HAP-1 (cell line): Measurements from ENCODE around the gene TAL1.
A peak's percentile ranks its signal among the peaks of the same experiment; 100 is the strongest.

Source experiments
- DNase-seq, 2 experiments: peaks; one replicate each; pipeline ENCODE4 v3.0.0-alpha.2; 2016 to 2020; ENCODE audit warnings: low spot score in 2 of 2
- H3K27me3 ChIP-seq: fragments of 250-450 bp; sonication (Bioruptor Pico); 2 replicates; pipeline ENCODE4 v1.5.1; 2020; ENCODE audit warnings: low read depth, mild to moderate bottlenecking, moderate library complexity
- H3K36me3 ChIP-seq: fragments of 250-450 bp; sonication (Bioruptor Pico); replicated peaks from 2 replicates; pipeline ENCODE4 v1.5.1; 2020; ENCODE audit warnings: mild to moderate bottlenecking
- H3K4me1 ChIP-seq: fragments of 250-450 bp; sonication (Bioruptor Pico); 2 replicates; pipeline ENCODE4 v1.5.1; 2020; ENCODE audit warnings: mild to moderate bottlenecking
- H3K4me3 ChIP-seq: fragments of 250-450 bp; sonication (Bioruptor Pico); 2 replicates; pipeline ENCODE4 v1.5.1; 2020; ENCODE audit warnings: mild to moderate bottlenecking, moderate library complexity
- H3K9me3 ChIP-seq: fragments of 250-450 bp; sonication (Bioruptor Pico); 2 replicates; pipeline ENCODE4 v1.5.1; 2020; ENCODE audit warnings: mild to moderate bottlenecking, moderate library complexity
- in situ Hi-C: fragments of 300-500 bp; cut with MboI; formaldehyde crosslinking; loops from 3 replicates; pipeline ENCODE4 v1.14.3; 2020; ENCODE audit warnings: low sequenced_read_pairs, inconsistent platforms, mixed read lengths

The TAL1 gene

GRCh38 chr1:47238935-47239592 lies 7.0 kb upstream of the TAL1 start:
- H3K9me3 ChIP-seq: no peaks in the 10 kb centered on the region
- no peak overlapping the region for H3K4me3 ChIP-seq
- in situ Hi-C loops: no loop called here
- 0 out of 2 replicates have a peak, but pooled peaks cover 3% of the 10 kb centered on the region for H3K27me3 ChIP-seq
- no peaks in the 10 kb centered on the region for H3K36me3 ChIP-seq
- DNase-seq: no peak
- no peaks in the 10 kb centered on the region for H3K4me1 ChIP-seq

GRCh38 chr1:47235806-47236205 lies 3.8 kb upstream of the TAL1 start:
- in situ Hi-C loops: no loop called here
- no peak for DNase-seq
- no peaks in the 10 kb centered on the region for H3K9me3 ChIP-seq
- peaks cover 5% of the 10 kb centered on the region for H3K4me1 ChIP-seq
- no peaks in the 10 kb centered on the region for H3K36me3 ChIP-seq
- no peak overlapping the region for H3K4me3 ChIP-seq
- peaks cover 13% of the 10 kb centered on the region for H3K27me3 ChIP-seq

GRCh38 chr1:47235241-47235681 lies 3.2 kb upstream of the TAL1 start:
- Histone ChIP-seq H3K27me3 (peaks cover 19% of the 10 kb centered on the region), H3K4me3 (no peak overlapping the region), H3K9me3 (no peaks in the 10 kb centered on the region), H3K4me1 (peaks cover 7% of the 10 kb centered on the region), H3K36me3 (no peaks in the 10 kb centered on the region)
- no peak for DNase-seq
- in situ Hi-C loops: no loop called here

GRCh38 chr1:47233186-47233585 lies 1.2 kb upstream of the TAL1 start:
- Histone ChIP-seq H3K4me1 (peaks cover 11% of the 10 kb centered on the region), H3K36me3 (no peaks in the 10 kb centered on the region), H3K9me3 (no peaks in the 10 kb centered on the region), H3K27me3 (peaks cover 19% of the 10 kb centered on the region), H3K4me3 (no peak overlapping the region)
- in situ Hi-C loops: no loop called here
- DNase-seq: no peak

- DNase-seq: peak; percentile 25 to 43
- no peaks in the 10 kb centered on the region for H3K9me3 ChIP-seq
- in situ Hi-C loops: no loop called here
- peak overlapping the region; percentile 37 for H3K4me3 ChIP-seq
- H3K27me3 ChIP-seq: peaks cover 19% of the 10 kb centered on the region
- H3K36me3 ChIP-seq: no peaks in the 10 kb centered on the region
- H3K4me1 ChIP-seq: peaks cover 19% of the 10 kb centered on the region
These were observed 481 bp downstream of the TAL1 start for GRCh38 chr1:47231301-47232186.

GRCh38 chr1:47230692-47231300 lies 1.2 kb downstream of the TAL1 start:
- in situ Hi-C loops: no loop called here
- peaks cover 24% of the 10 kb centered on the region for H3K4me1 ChIP-seq
- peak; percentile 18 to 59 for DNase-seq
- H3K27me3 ChIP-seq: peaks cover 19% of the 10 kb centered on the region
- H3K4me3 ChIP-seq: peak overlapping the region; percentile 37
- H3K36me3 ChIP-seq: no peaks in the 10 kb centered on the region
- no peaks in the 10 kb centered on the region for H3K9me3 ChIP-seq

- in situ Hi-C loops: no loop called here
- H3K4me1 ChIP-seq: peaks cover 25% of the 10 kb centered on the region
- no peaks in the 10 kb centered on the region for H3K36me3 ChIP-seq
- peaks cover 19% of the 10 kb centered on the region for H3K27me3 ChIP-seq
- no peak for DNase-seq
- H3K4me3 ChIP-seq: peak overlapping the region; percentile 37
- no peaks in the 10 kb centered on the region for H3K9me3 ChIP-seq
These were observed 1.9 kb downstream of the TAL1 start for GRCh38 chr1:47229886-47230691.

GRCh38 chr1:47229031-47229885 lies 2.8 kb downstream of the TAL1 start:
- Histone ChIP-seq H3K27me3 (peaks cover 22% of the 10 kb centered on the region), H3K4me1 (peaks cover 29% of the 10 kb centered on the region), H3K4me3 (peak overlapping the region; percentile 37), H3K9me3 (no peaks in the 10 kb centered on the region), H3K36me3 (no peaks in the 10 kb centered on the region)
- in situ Hi-C loops: no loop called here
- peak; percentile 38 to 54 for DNase-seq

- in situ Hi-C loops: no loop called here
- Histone ChIP-seq H3K27me3 (peaks cover 22% of the 10 kb centered on the region), H3K36me3 (no peaks in the 10 kb centered on the region), H3K4me1 (peaks cover 29% of the 10 kb centered on the region), H3K9me3 (no peaks in the 10 kb centered on the region), H3K4me3 (peak overlapping the region; percentile 37)
- peak; percentile 17 to 22 for DNase-seq
These were observed 3.4 kb downstream of the TAL1 start for GRCh38 chr1:47228644-47229030.

- Histone ChIP-seq H3K4me1 (peaks cover 29% of the 10 kb centered on the region), H3K36me3 (no peaks in the 10 kb centered on the region), H3K27me3 (peaks cover 22% of the 10 kb centered on the region), H3K4me3 (peak overlapping the region; percentile 37), H3K9me3 (no peaks in the 10 kb centered on the region)
- in situ Hi-C loops: no loop called here
- DNase-seq: peak; percentile 21 to 37
These were observed 4.4 kb downstream of the TAL1 start for GRCh38 chr1:47227341-47228232.

GRCh38 chr1:47226839-47227215 lies 5.2 kb downstream of the TAL1 start:
- in situ Hi-C loops: no loop called here
- Histone ChIP-seq H3K4me1 (peaks cover 29% of the 10 kb centered on the region), H3K4me3 (peak overlapping the region; percentile 32), H3K36me3 (no peaks in the 10 kb centered on the region), H3K9me3 (no peaks in the 10 kb centered on the region), H3K27me3 (peaks cover 17% of the 10 kb centered on the region)
- DNase-seq: no peak
